OCI-LY1 (cell line): ENCODE measurements around the gene SPIRE2.
"Not testable (repeated sequence)": the region's sequence is repeated elsewhere in the genome, so short reads cannot be mapped to it uniquely, and the experiment has no call there.

Source experiments
- H2AFZ ChIP-seq: fragments of 200-600 bp; sonication (generic), shearing (Covaris generic); 2 replicates; pipeline ENCODE4 v1.6.0; 2014; ENCODE audit warnings: antibody characterized with exemption, mild to moderate bottlenecking, low read length
- H3F3A ChIP-seq: fragments of 200-600 bp; sonication (generic), shearing (Covaris generic); 2 replicates; pipeline ENCODE4 v1.6.0; 2014; ENCODE audit warnings: mild to moderate bottlenecking, antibody characterized with exemption, low read length, moderate library complexity; ENCODE audit not compliant: insufficient read depth
- H3K27ac ChIP-seq: fragments of 200-600 bp; sonication (generic); 2 replicates; pipeline ENCODE4 v1.5.1; 2014; ENCODE audit warnings: low read length, mixed run types, mild to moderate bottlenecking, low read depth; ENCODE audit not compliant: poor library complexity, severe bottlenecking
- H3K27me3 ChIP-seq: fragments of 200-600 bp; sonication (generic); 2 replicates; pipeline ENCODE4 v1.6.0; 2014; ENCODE audit warnings: antibody characterized with exemption, mild to moderate bottlenecking, low read length, moderate library complexity; ENCODE audit not compliant: insufficient read depth
- H3K36me3 ChIP-seq: fragments of 200-600 bp; sonication (generic); 2 replicates; pipeline ENCODE4 v1.6.1; 2014; ENCODE audit warnings: mild to moderate bottlenecking, antibody characterized with exemption, low read length, moderate library complexity, mixed read lengths; ENCODE audit not compliant: insufficient read depth
- H3K4me1 ChIP-seq: fragments of 200-600 bp; sonication (generic); 2 replicates; pipeline ENCODE4 v1.5.1; 2014; ENCODE audit warnings: mild to moderate bottlenecking, low read length, moderate library complexity; ENCODE audit not compliant: insufficient read depth, severe bottlenecking
- H3K4me2 ChIP-seq: fragments of 200-600 bp; sonication (generic), shearing (Covaris generic); 2 replicates; pipeline ENCODE4 v1.6.1; 2014; ENCODE audit warnings: low read length
- H3K4me3 ChIP-seq: fragments of 200-600 bp; sonication (generic); 2 replicates; pipeline ENCODE4 v1.5.1; 2014; ENCODE audit warnings: low read length, low read depth, mild to moderate bottlenecking, mixed read lengths; ENCODE audit not compliant: poor library complexity, severe bottlenecking
- H3K79me2 ChIP-seq: fragments of 200-600 bp; shearing (Covaris generic); 2 replicates; pipeline ENCODE4 v1.6.1; 2016; ENCODE audit warnings: mixed run types, low read length, mixed read lengths; ENCODE audit not compliant: insufficient read depth
- H3K9ac ChIP-seq: fragments of 200-600 bp; sonication (generic), shearing (Covaris generic); 2 replicates; pipeline ENCODE4 v1.6.1; 2014; ENCODE audit warnings: mild to moderate bottlenecking, low read length, mixed read lengths
- H3K9me2 ChIP-seq: fragments of 200-600 bp; sonication (generic), shearing (Covaris generic); 2 replicates; pipeline ENCODE4 v1.6.1; 2014; ENCODE audit warnings: low read depth, mild to moderate bottlenecking, low read length, mixed read lengths
- H3K9me3 ChIP-seq: fragments of 200-600 bp; shearing (Covaris generic); 2 replicates; pipeline ENCODE4 v1.6.1; 2014; ENCODE audit warnings: low read length, mixed read lengths
- H4K20me1 ChIP-seq: fragments of 200-600 bp; sonication (generic), shearing (Covaris generic); 2 replicates; pipeline ENCODE4 v1.6.0; 2016; ENCODE audit warnings: mild to moderate bottlenecking, low read length; ENCODE audit not compliant: insufficient read depth
- CTCF ChIP-seq: fragments of 200-600 bp; sonication (generic), shearing (Covaris generic); IDR thresholded peaks from 2 replicates; pipeline ENCODE4 v1.5.1; 2017; ENCODE audit warnings: mild to moderate bottlenecking, antibody characterized with exemption, low read length, moderate library complexity, mixed read lengths
- EZH2 ChIP-seq: fragments of 200-600 bp; sonication (generic), shearing (Covaris generic); IDR thresholded peaks from 2 replicates; pipeline ENCODE4 v1.8.0; 2017; ENCODE audit warnings: borderline replicate concordance, mixed run types, mild to moderate bottlenecking, antibody characterized with exemption, low read length, moderate library complexity, mixed read lengths

The SPIRE2 gene

GRCh38 chr16:89873972-89874689 lies 45.9 kb downstream of the SPIRE2 start:
- Histone ChIP-seq H3K27ac (peak overlapping the region; percentile 87), H3K9me3 (peaks cover 12% of the 10 kb centered on the region), H3F3A (no peaks in the 10 kb centered on the region), H4K20me1 (no peaks in the 10 kb centered on the region), H3K9me2 (no peaks in the 10 kb centered on the region), H3K9ac (peak overlapping the region; percentile 82), H3K36me3 (peaks cover 47% of the 10 kb centered on the region), H3K79me2 (peaks cover 29% of the 10 kb centered on the region), H3K4me1 (peaks cover 17% of the 10 kb centered on the region), H2AFZ (no peak overlapping the region), H3K4me3 (peak overlapping the region; percentile 76), H3K4me2 (peak overlapping the region; percentile 66), H3K27me3 (no peaks in the 10 kb centered on the region)
- no peak for TF ChIP-seq CTCF
- no peak for TF ChIP-seq EZH2

- not testable (repeated sequence) for H4K20me1 ChIP-seq, H3K4me1 ChIP-seq, H3K4me3 ChIP-seq, H3K27me3 ChIP-seq, H3K9me2 ChIP-seq, H3F3A ChIP-seq, H3K4me2 ChIP-seq, H3K27ac ChIP-seq, H3K9ac ChIP-seq, H2AFZ ChIP-seq
- Histone ChIP-seq H3K9me3 (peaks cover 12% of the 10 kb centered on the region), H3K79me2 (peaks cover 35% of the 10 kb centered on the region), H3K36me3 (peaks cover 94% of the 10 kb centered on the region)
These were observed 50.8 kb downstream of the SPIRE2 start for GRCh38 chr16:89879123-89879522.

GRCh38 chr16:89880477-89881367 lies 52.4 kb downstream of the SPIRE2 start:
- TF ChIP-seq EZH2: no peak
- TF ChIP-seq CTCF: no peak
- Histone ChIP-seq H3K4me2 (no peak overlapping the region), H3F3A (no peaks in the 10 kb centered on the region), H3K4me3 (no peak overlapping the region), H3K79me2 (peaks cover 24% of the 10 kb centered on the region), H3K4me1 (no peaks in the 10 kb centered on the region), H2AFZ (no peak overlapping the region), H3K36me3 (peaks cover 92% of the 10 kb centered on the region), H4K20me1 (no peaks in the 10 kb centered on the region), H3K9me2 (no peaks in the 10 kb centered on the region), H3K9me3 (peaks cover 3% of the 10 kb centered on the region; the same call in 1 of the 2 replicates), H3K27me3 (no peaks in the 10 kb centered on the region), H3K27ac (no peak overlapping the region), H3K9ac (no peak overlapping the region)
